IPS DF 4.7 (cell line): Measurements from ENCODE around the gene CCDC170.
"Not testable (repeated sequence)": the region's sequence is repeated elsewhere in the genome, so short reads cannot be mapped to it uniquely, and the experiment has no call there.

Source experiments
- DNase-seq: peaks from one replicate; pipeline ENCODE4 v3.0.0-alpha.2; 2013; ENCODE audit warnings: low spot score; ENCODE audit errors: extremely low read depth

The CCDC170 gene

GRCh38 chr6:151494235-151494935 lies 568 bp downstream of the CCDC170 start:
- DNase-seq: no peak

- no peak for DNase-seq
Observed at GRCh38 chr6:151494936-151495320, 1.1 kb downstream of the CCDC170 start.

GRCh38 chr6:151495380-151495779 lies 1.6 kb downstream of the CCDC170 start:
- DNase-seq: no peak

GRCh38 chr6:151497905-151498304 lies 4.1 kb downstream of the CCDC170 start:
- DNase-seq: no peak

GRCh38 chr6:151498327-151498726 lies 4.5 kb downstream of the CCDC170 start:
- DNase-seq: no peak

GRCh38 chr6:151499551-151499950 lies 5.7 kb downstream of the CCDC170 start:
- DNase-seq: no peak

GRCh38 chr6:151501511-151502136 lies 7.8 kb downstream of the CCDC170 start:
- no peak for DNase-seq

GRCh38 chr6:151502499-151502898 lies 8.7 kb downstream of the CCDC170 start:
- DNase-seq: no peak

- DNase-seq: no peak
Observed at GRCh38 chr6:151506761-151507160, 12.9 kb downstream of the CCDC170 start.

- no peak for DNase-seq
Observed at GRCh38 chr6:151509048-151509447, 15.2 kb downstream of the CCDC170 start.

- no peak for DNase-seq
Observed at GRCh38 chr6:151512481-151512880, 18.7 kb downstream of the CCDC170 start.

GRCh38 chr6:151514000-151514730 lies 20.3 kb downstream of the CCDC170 start:
- no peak for DNase-seq

- DNase-seq: not testable (repeated sequence)
Observed at GRCh38 chr6:151518992-151519391, 25.2 kb downstream of the CCDC170 start.

GRCh38 chr6:151523034-151523433 lies 29.2 kb downstream of the CCDC170 start:
- DNase-seq: no peak

GRCh38 chr6:151524059-151524458 lies 30.2 kb downstream of the CCDC170 start:
- DNase-seq: no peak

- no peak for DNase-seq
Observed at GRCh38 chr6:151534576-151534975, 40.8 kb downstream of the CCDC170 start.

GRCh38 chr6:151535476-151536187 lies 41.8 kb downstream of the CCDC170 start:
- DNase-seq: no peak

- DNase-seq: no peak
Observed at GRCh38 chr6:151536188-151536479, 42.3 kb downstream of the CCDC170 start.

- no peak for DNase-seq
Observed at GRCh38 chr6:151537556-151537955, 43.7 kb downstream of the CCDC170 start.

GRCh38 chr6:151539506-151540268 lies 45.9 kb downstream of the CCDC170 start:
- no peak for DNase-seq

- DNase-seq: no peak
Observed at GRCh38 chr6:151544453-151544852, 50.6 kb downstream of the CCDC170 start.
